GM23248 (cell line): ENCODE measurements around the gene IGSF10.

ENCODE experiments used
- EZH2 ChIP-seq: fragments of 200-600 bp; sonication (generic); IDR thresholded peaks from 2 replicates; pipeline ENCODE4 v1.6.1; 2018; ENCODE audit warnings: antibody characterized with exemption, mild to moderate bottlenecking; ENCODE audit not compliant: insufficient read depth, poor library complexity, severe bottlenecking
- EZH2phosphoT487 ChIP-seq: fragments of 200-600 bp; sonication (generic); IDR thresholded peaks from 2 replicates; pipeline ENCODE4 v1.6.1; 2018; ENCODE audit warnings: antibody characterized with exemption, moderate library complexity, mild to moderate bottlenecking, low read depth; ENCODE audit not compliant: insufficient read depth

DNA sequence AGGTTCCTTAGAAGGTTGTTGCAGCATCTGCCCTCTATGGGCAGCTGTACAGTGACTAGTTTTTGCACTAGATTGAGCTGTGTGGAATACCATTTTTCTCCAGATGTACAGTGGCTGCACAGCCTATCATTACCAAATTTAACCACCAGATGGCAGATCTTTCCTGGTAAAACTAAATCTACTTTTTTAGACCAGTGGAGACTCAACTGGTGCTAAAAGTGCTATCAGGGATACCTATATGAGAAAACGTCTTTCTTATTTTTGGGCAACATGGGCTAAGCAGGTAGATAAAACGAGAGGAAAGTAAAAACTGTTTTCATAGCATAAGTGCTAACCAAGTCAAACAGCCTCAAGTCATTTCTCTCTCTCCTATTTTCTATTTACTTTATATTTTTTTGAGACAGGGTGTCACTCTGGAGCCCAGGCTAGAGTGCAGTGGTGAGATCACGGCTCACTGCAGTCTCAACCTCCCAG is 21.2 kb downstream of the IGSF10 start:
- TF ChIP-seq EZH2 (no peak), EZH2phosphoT487 (no peak)
